Caco-2 (cell line): ENCODE data around the gene GLIPR1L1. TPM values are rescaled to one million over a fixed set of nuclear protein-coding genes. Genes with fewer than 3 reads are reported as not detected.

ENCODE experiments used
- BruUV-seq: library from RNA; stranded (reverse); fragments of 400-500 nt; replicated peaks from 2 replicates; lab custom pipeline; 2021; lab: Mats Ljungman, UMichigan
- CTCF ChIA-PET: fragments of 300-600 bp; sonication (Branson Sonifier 250); formaldehyde crosslinking; loops from one replicate; lab custom pipeline; 2022; ENCODE audit warnings: antibody characterized with exemption; lab: Charles Lee
- POLR2A ChIA-PET: fragments of 300-600 bp; sonication (Branson Sonifier 250); formaldehyde crosslinking; loops from one replicate; lab custom pipeline; 2022; ENCODE audit warnings: antibody characterized with exemption; lab: Charles Lee
- DNase-seq, 2 experiments: peaks; one replicate each; pipeline versions ENCODE4 v3.0.0 to v3.0.0-alpha.2; 2020 to 2022
- H3K27me3 ChIP-seq: replicated peaks from 2 replicates; pipeline ENCODE4 v1.6.0; 2011; ENCODE audit warnings: low read length; ENCODE audit not compliant: control insufficient read depth, insufficient read depth
- H3K36me3 ChIP-seq: 2 replicates; pipeline ENCODE4 v1.5.1; 2011; ENCODE audit warnings: low read length; ENCODE audit not compliant: control insufficient read depth, insufficient read depth
- H3K4me1 ChIP-seq: fragments of 250-450 bp; sonication (Bioruptor Pico); 2 replicates; pipeline ENCODE4 v1.5.1; 2020; ENCODE audit warnings: mild to moderate bottlenecking
- H3K4me3 ChIP-seq: 2 replicates; pipeline ENCODE4 v1.5.1; 2011; ENCODE audit warnings: low read depth, mild to moderate bottlenecking, control low read depth, low read length
- H3K9me3 ChIP-seq: fragments of 250-450 bp; sonication (Bioruptor Pico); 2 replicates; pipeline ENCODE4 v1.5.1; 2020; ENCODE audit warnings: mild to moderate bottlenecking, moderate library complexity
- H3K27ac Mint-ChIP-seq: one replicate; pipeline ENCODE4 v1.8.0; 2022; ENCODE audit warnings: mixed read lengths; ENCODE audit not compliant: unreplicated experiment
- H3K27me3 Mint-ChIP-seq: one replicate; pipeline ENCODE4 v1.8.0; 2022; ENCODE audit warnings: mixed read lengths; ENCODE audit not compliant: insufficient read depth, unreplicated experiment
- H3K36me3 Mint-ChIP-seq: one replicate; pipeline ENCODE4 v1.8.0; 2022; ENCODE audit warnings: mild to moderate bottlenecking, mixed read lengths; ENCODE audit not compliant: insufficient read depth, unreplicated experiment
- H3K4me1 Mint-ChIP-seq: one replicate; pipeline ENCODE4 v1.8.0; 2022; ENCODE audit warnings: low read depth, mixed read lengths; ENCODE audit not compliant: unreplicated experiment
- H3K4me3 Mint-ChIP-seq: one replicate; pipeline ENCODE4 v1.8.0; 2022; ENCODE audit warnings: mild to moderate bottlenecking, moderate library complexity, mixed read lengths; ENCODE audit not compliant: unreplicated experiment
- H3K9me3 Mint-ChIP-seq: one replicate; pipeline ENCODE4 v1.8.0; 2022; ENCODE audit warnings: mixed read lengths; ENCODE audit not compliant: unreplicated experiment
- intact Hi-C: fragments of 100-400 bp; cut with micrococcal nuclease; formaldehyde crosslinking; loops from one replicate; pipeline ENCODE4 v1.10.0; 2022; ENCODE audit not compliant: unreplicated experiment
- total RNA-seq: library from RNA; stranded (reverse); gene quantifications from 2 replicates; pipeline ENCODE4 v1.2.3, GENCODE V29; 2022
- TF ChIP-seq, protein P1 (sequence below), 2 experiments: fragments of 200-600 bp in 1 of 2; IDR thresholded peaks; 1 replicate in 1 of 2; 2 replicates in 1 of 2; pipeline versions ENCODE4 v1.5.1 to v1.8.0; 2011 to 2022; ENCODE audit warnings: antibody characterized with exemption in 1 of 2, control low read depth in 1 of 2, inconsistent platforms in 1 of 2, low read depth in 1 of 2, low read length in 1 of 2, mild to moderate bottlenecking in 1 of 2, moderate library complexity in 1 of 2; ENCODE audit not compliant: insufficient read depth in 1 of 2, severe bottlenecking in 1 of 2, unreplicated experiment in 1 of 2

The GLIPR1L1 gene
- total RNA-seq, 1 experiment from 2014 or later: not detected

DNA sequence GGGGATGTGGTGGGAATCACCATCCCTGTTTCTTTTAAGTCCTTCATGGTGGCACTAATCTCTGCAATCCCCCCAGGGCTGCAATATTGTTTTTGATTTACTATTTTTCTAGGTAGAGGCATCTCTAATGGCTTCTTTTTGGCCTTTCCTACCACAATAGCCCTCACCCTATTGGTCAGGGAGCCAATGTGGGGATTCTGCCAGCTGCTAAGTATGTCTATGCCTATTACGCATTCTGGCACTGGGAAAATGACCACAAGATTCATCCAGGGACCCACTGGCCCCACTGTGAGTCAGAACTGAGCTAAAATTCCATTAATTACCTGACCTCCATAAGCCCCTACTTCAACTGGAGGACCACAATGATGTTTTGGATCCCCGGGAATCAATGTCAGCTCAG, 40.5 kb downstream of the GLIPR1L1 start:
- TF ChIP-seq, protein P1, sequence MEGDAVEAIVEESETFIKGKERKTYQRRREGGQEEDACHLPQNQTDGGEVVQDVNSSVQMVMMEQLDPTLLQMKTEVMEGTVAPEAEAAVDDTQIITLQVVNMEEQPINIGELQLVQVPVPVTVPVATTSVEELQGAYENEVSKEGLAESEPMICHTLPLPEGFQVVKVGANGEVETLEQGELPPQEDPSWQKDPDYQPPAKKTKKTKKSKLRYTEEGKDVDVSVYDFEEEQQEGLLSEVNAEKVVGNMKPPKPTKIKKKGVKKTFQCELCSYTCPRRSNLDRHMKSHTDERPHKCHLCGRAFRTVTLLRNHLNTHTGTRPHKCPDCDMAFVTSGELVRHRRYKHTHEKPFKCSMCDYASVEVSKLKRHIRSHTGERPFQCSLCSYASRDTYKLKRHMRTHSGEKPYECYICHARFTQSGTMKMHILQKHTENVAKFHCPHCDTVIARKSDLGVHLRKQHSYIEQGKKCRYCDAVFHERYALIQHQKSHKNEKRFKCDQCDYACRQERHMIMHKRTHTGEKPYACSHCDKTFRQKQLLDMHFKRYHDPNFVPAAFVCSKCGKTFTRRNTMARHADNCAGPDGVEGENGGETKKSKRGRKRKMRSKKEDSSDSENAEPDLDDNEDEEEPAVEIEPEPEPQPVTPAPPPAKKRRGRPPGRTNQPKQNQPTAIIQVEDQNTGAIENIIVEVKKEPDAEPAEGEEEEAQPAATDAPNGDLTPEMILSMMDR (IDR thresholded peaks at IDR 0.05; ENCODE audit: insufficient read depth in 1 of 2, low read depth in 1 of 2, low read length in 1 of 2, severe bottlenecking in 1 of 2, unreplicated experiment in 1 of 2): no peak
- H3K9me3 ChIP-seq: no peaks in the 10 kb centered on the region
- Mint-ChIP-seq H3K36me3 (no peaks in the 10 kb centered on the region), H3K4me1 (no peaks in the 10 kb centered on the region), H3K27me3 (peaks cover 3% of the 10 kb centered on the region), H3K4me3 (no peak overlapping the region), H3K27ac (no peak overlapping the region), H3K9me3 (no peaks in the 10 kb centered on the region)
- H3K27me3 ChIP-seq: no peaks in the 10 kb centered on the region
- CTCF ChIA-PET: no interaction called here
- DNase-seq: no peak
- no peaks in the 10 kb centered on the region for H3K36me3 ChIP-seq
- POLR2A ChIA-PET: no interaction called here
- no peak overlapping the region for H3K4me3 ChIP-seq
- no TSS peak for BruUV-seq
- intact Hi-C loops: no loop called here
- H3K4me1 ChIP-seq: no peaks in the 10 kb centered on the region

DNA sequence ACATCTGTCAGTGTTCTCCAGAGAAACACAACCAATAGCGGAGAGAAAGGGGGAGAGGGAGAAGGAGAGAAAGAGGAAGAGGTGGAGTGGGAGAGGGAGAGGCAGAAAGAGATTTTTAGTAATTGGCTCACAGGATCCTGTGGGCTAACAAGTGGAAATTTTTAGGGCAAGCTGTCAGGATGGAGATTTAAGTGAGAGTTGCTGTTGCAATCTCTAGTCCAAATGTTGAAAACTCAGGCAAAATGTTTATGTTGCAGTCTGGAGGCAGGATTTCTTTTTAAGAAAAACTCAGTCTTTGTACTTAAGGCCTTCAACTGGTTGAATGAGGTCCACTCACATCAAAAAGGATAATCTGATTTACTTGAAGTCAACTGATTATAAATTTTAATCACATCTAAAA, 43.9 kb downstream of the GLIPR1L1 start:
- H3K4me1 Mint-ChIP-seq: peaks cover 5% of the 10 kb centered on the region
- H3K4me3 Mint-ChIP-seq: no peak overlapping the region
- H3K9me3 Mint-ChIP-seq: no peaks in the 10 kb centered on the region
- no peak overlapping the region for H3K4me3 ChIP-seq
- CTCF ChIA-PET: no interaction called here
- no peaks in the 10 kb centered on the region for H3K9me3 ChIP-seq
- intact Hi-C loops: no loop called here
- H3K27me3 Mint-ChIP-seq: peaks cover 3% of the 10 kb centered on the region
- no peaks in the 10 kb centered on the region for H3K36me3 ChIP-seq
- H3K4me1 ChIP-seq: no peaks in the 10 kb centered on the region
- TF ChIP-seq, protein P1 (IDR thresholded peaks at IDR 0.05; ENCODE audit: insufficient read depth in 1 of 2, low read depth in 1 of 2, low read length in 1 of 2, severe bottlenecking in 1 of 2, unreplicated experiment in 1 of 2): no peak
- no peak overlapping the region for H3K27ac Mint-ChIP-seq
- DNase-seq: no peak
- POLR2A ChIA-PET: no interaction called here
- BruUV-seq: no TSS peak
- H3K36me3 Mint-ChIP-seq: no peaks in the 10 kb centered on the region
- no peaks in the 10 kb centered on the region for H3K27me3 ChIP-seq

DNA sequence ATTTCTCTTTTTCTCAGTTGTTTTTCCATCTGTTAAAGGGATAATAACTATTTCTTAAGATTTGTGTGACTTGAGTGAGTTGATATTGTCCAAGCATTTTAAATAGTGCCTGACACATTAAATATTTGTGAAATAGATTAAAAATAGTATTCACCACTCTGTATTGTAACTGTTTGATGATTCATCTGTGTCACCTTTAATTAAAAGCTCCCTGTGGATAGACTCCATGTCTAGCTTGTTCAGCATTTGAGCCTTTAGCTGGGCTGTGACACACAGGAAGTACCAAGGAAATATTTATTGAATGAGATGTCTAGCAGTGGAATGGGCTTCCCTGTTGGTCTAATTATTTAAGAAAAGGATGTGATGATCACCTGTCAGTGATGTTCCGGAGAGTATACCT, 54.6 kb downstream of the GLIPR1L1 start:
- no peaks in the 10 kb centered on the region for H3K36me3 ChIP-seq
- no peaks in the 10 kb centered on the region for H3K4me1 ChIP-seq
- Mint-ChIP-seq H3K4me3 (no peak overlapping the region), H3K9me3 (no peaks in the 10 kb centered on the region), H3K27ac (no peak overlapping the region), H3K4me1 (no peaks in the 10 kb centered on the region), H3K27me3 (peaks cover 5% of the 10 kb centered on the region), H3K36me3 (no peaks in the 10 kb centered on the region)
- TF ChIP-seq, protein P1 (IDR thresholded peaks at IDR 0.05; ENCODE audit: insufficient read depth in 1 of 2, low read depth in 1 of 2, low read length in 1 of 2, severe bottlenecking in 1 of 2, unreplicated experiment in 1 of 2): no peak
- no peak for DNase-seq
- no TSS peak for BruUV-seq
- ChIA-PET POLR2A (no interaction called here), CTCF (no interaction called here)
- H3K4me3 ChIP-seq: no peak overlapping the region
- no peaks in the 10 kb centered on the region for H3K27me3 ChIP-seq
- H3K9me3 ChIP-seq: no peaks in the 10 kb centered on the region
- intact Hi-C loops: no loop called here
